SU-DHL-6 (cell line): ENCODE data around the gene SLC28A3.

Experiments used
- H2AFZ ChIP-seq: fragments of 200-600 bp; sonication (generic); 2 replicates; pipeline ENCODE4 v1.6.1; 2014; ENCODE audit warnings: low read depth, mild to moderate bottlenecking, moderate library complexity, mixed read lengths, antibody characterized with exemption, low read length; ENCODE audit not compliant: severe bottlenecking
- H3F3A ChIP-seq: fragments of 200-600 bp; shearing (Covaris generic); 2 replicates; pipeline ENCODE4 v1.6.0; 2016; ENCODE audit warnings: antibody characterized with exemption, mild to moderate bottlenecking; ENCODE audit not compliant: insufficient read depth
- H3K27ac ChIP-seq: fragments of 200-600 bp; sonication (generic); 2 replicates; pipeline ENCODE4 v1.5.1; 2016; ENCODE audit warnings: low read depth, mild to moderate bottlenecking, low read length, moderate library complexity, mixed read lengths
- H3K27me3 ChIP-seq: fragments of 200-600 bp; sonication (generic), shearing (Covaris generic); 2 replicates; pipeline ENCODE4 v1.6.0; 2014; ENCODE audit warnings: mild to moderate bottlenecking, low read length
- H3K36me3 ChIP-seq: fragments of 200-600 bp; sonication (generic); 2 replicates; pipeline ENCODE4 v1.6.1; 2014; ENCODE audit warnings: mild to moderate bottlenecking, low read length, mixed read lengths
- H3K4me2 ChIP-seq: fragments of 300-600, 200-600 bp; shearing (Covaris generic), sonication (generic); 2 replicates; pipeline ENCODE4 v1.6.0; 2014; ENCODE audit warnings: low read length, low read depth, mild to moderate bottlenecking; ENCODE audit not compliant: poor library complexity, severe bottlenecking
- H3K4me3 ChIP-seq: fragments of 200-600 bp; sonication (generic); 2 replicates; pipeline ENCODE4 v1.5.1; 2014; ENCODE audit warnings: antibody characterized with exemption, low read length, mild to moderate bottlenecking, mixed read lengths; ENCODE audit not compliant: insufficient read depth, poor library complexity, severe bottlenecking
- H3K79me2 ChIP-seq: fragments of 200-600 bp; sonication (generic); 2 replicates; pipeline ENCODE4 v1.6.1; 2014; ENCODE audit warnings: mild to moderate bottlenecking, low read length, moderate library complexity; ENCODE audit not compliant: insufficient read depth
- H3K9ac ChIP-seq: fragments of 200-600 bp; sonication (generic); 2 replicates; pipeline ENCODE4 v1.7.0; 2014; ENCODE audit warnings: mild to moderate bottlenecking, low read length
- H3K9me2 ChIP-seq: fragments of 200-600 bp; sonication (generic); replicated peaks from 2 replicates; pipeline ENCODE4 v1.6.1; 2014; ENCODE audit warnings: low read length; ENCODE audit not compliant: insufficient read depth
- H3K9me3 ChIP-seq: fragments of 200-600 bp; sonication (generic); 2 replicates; pipeline ENCODE4 v1.6.1; 2014; ENCODE audit warnings: low read length, mixed read lengths; ENCODE audit not compliant: insufficient read depth
- H4K20me1 ChIP-seq: fragments of 200-600 bp; sonication (generic); 2 replicates; pipeline ENCODE4 v1.6.1; 2014; ENCODE audit warnings: low read depth, mild to moderate bottlenecking, antibody characterized with exemption, low read length, moderate library complexity, mixed read lengths
- CTCF ChIP-seq: fragments of 200-600 bp; sonication (generic); IDR thresholded peaks from one replicate; pipeline ENCODE4 v1.5.1; 2017; ENCODE audit warnings: antibody characterized with exemption, mild to moderate bottlenecking, low read length, moderate library complexity; ENCODE audit not compliant: insufficient read depth, poor library complexity, severe bottlenecking
- EZH2phosphoT487 ChIP-seq: fragments of 200-600 bp; sonication (generic), shearing (Covaris generic); conservative IDR thresholded peaks from 2 replicates; pipeline ENCODE4 v1.6.1; 2018; ENCODE audit warnings: mild to moderate bottlenecking, antibody characterized with exemption, low read length, moderate library complexity, mixed read lengths

The SLC28A3 gene

GRCh38 chr9:84293001-84293798 is 47.4 kb downstream of the SLC28A3 start:
- Histone ChIP-seq H3K79me2 (no peaks in the 10 kb centered on the region), H3F3A (no peaks in the 10 kb centered on the region), H4K20me1 (no peaks in the 10 kb centered on the region), H3K27me3 (no peaks in the 10 kb centered on the region), H3K9me3 (no peaks in the 10 kb centered on the region), H3K27ac (no peak overlapping the region), H3K9ac (no peak overlapping the region), H3K36me3 (no peaks in the 10 kb centered on the region), H3K4me3 (no peak overlapping the region), H2AFZ (no peak overlapping the region), H3K4me2 (no peak overlapping the region), H3K9me2 (no peaks in the 10 kb centered on the region)
- TF ChIP-seq EZH2phosphoT487 (no peak), CTCF (no peak)

- Histone ChIP-seq H3K9me2 (no peaks in the 10 kb centered on the region), H3K9ac (no peak overlapping the region), H3K27ac (no peak overlapping the region), H3K79me2 (no peaks in the 10 kb centered on the region), H3K4me3 (no peak overlapping the region), H3K4me2 (no peak overlapping the region), H2AFZ (no peak overlapping the region), H3K27me3 (no peaks in the 10 kb centered on the region), H3K36me3 (no peaks in the 10 kb centered on the region), H3F3A (no peaks in the 10 kb centered on the region), H3K9me3 (no peaks in the 10 kb centered on the region), H4K20me1 (no peaks in the 10 kb centered on the region)
- no peak for TF ChIP-seq CTCF
- TF ChIP-seq EZH2phosphoT487 = no peak
These were observed 55.2 kb downstream of the SLC28A3 start for GRCh38 chr9:84285381-84285780.

- no peaks in the 10 kb centered on the region for H3K9me2 ChIP-seq
- no peak overlapping the region for H3K9ac ChIP-seq
- H2AFZ ChIP-seq = no peak overlapping the region
- H3K79me2 ChIP-seq = no peaks in the 10 kb centered on the region
- no peaks in the 10 kb centered on the region for H3K36me3 ChIP-seq
- no peaks in the 10 kb centered on the region for H3F3A ChIP-seq
- H3K9me3 ChIP-seq = no peaks in the 10 kb centered on the region
- no peak overlapping the region for H3K4me3 ChIP-seq
- H3K4me2 ChIP-seq = no peak overlapping the region
- no peak for TF ChIP-seq EZH2phosphoT487
- TF ChIP-seq CTCF = no peak
- H3K27ac ChIP-seq = no peak overlapping the region
- no peaks in the 10 kb centered on the region for H4K20me1 ChIP-seq
- H3K27me3 ChIP-seq = no peaks in the 10 kb centered on the region
These were observed 56.6 kb downstream of the SLC28A3 start for GRCh38 chr9:84283946-84284345.
